Measurements from ENCODE around the gene XPR1. TPM values are rescaled to one million over a fixed set of nuclear protein-coding genes. Genes with fewer than 3 reads are reported as not detected.

The XPR1 gene
- total RNA-seq, 4 donors from 2014 or later = 10.0 to 29.7 (median 26.2) TPM

- TF ChIP-seq POLR2A (IDR thresholded peaks at IDR 0.05) (no peak), CTCF (IDR thresholded peaks at IDR 0.05) (no peak)
- Histone ChIP-seq H3K4me3 (no peak overlapping the region), H3K36me3 (no peaks in the 10 kb centered on the region), H3K27me3 (no peaks in the 10 kb centered on the region), H3K27ac (no peak overlapping the region), H3K9me3 (no peaks in the 10 kb centered on the region), H3K4me1 (no peaks in the 10 kb centered on the region)
- intact Hi-C loops (cut with DNase I; ENCODE audit: low total_unique reads) = no loop called here
- no peak for DNase-seq
These were observed 25.7 kb upstream of the XPR1 start for GRCh38 chr1:180606155-180606554.

GRCh38 chr1:180609643-180610555 is 21.9 kb upstream of the XPR1 start:
- Histone ChIP-seq H3K9me3 (no peaks in the 10 kb centered on the region), H3K4me1 (no peaks in the 10 kb centered on the region), H3K4me3 (no peak overlapping the region), H3K27me3 (no peaks in the 10 kb centered on the region), H3K27ac (no peak overlapping the region), H3K36me3 (no peaks in the 10 kb centered on the region)
- no peak for DNase-seq
- intact Hi-C loops (cut with DNase I; ENCODE audit: low total_unique reads) = no loop called here
- no peak for TF ChIP-seq CTCF (IDR thresholded peaks at IDR 0.05)
- TF ChIP-seq POLR2A (IDR thresholded peaks at IDR 0.05) = no peak

- Histone ChIP-seq H3K36me3 (no peaks in the 10 kb centered on the region), H3K27me3 (no peaks in the 10 kb centered on the region), H3K27ac (no peak overlapping the region), H3K9me3 (no peaks in the 10 kb centered on the region), H3K4me3 (no peak overlapping the region), H3K4me1 (no peaks in the 10 kb centered on the region)
- TF ChIP-seq POLR2A (IDR thresholded peaks at IDR 0.05) (no peak), CTCF (IDR thresholded peaks at IDR 0.05) (no peak)
- no peak for DNase-seq
- intact Hi-C loops (cut with DNase I; ENCODE audit: low total_unique reads) = no loop called here
These were observed 21.2 kb upstream of the XPR1 start for GRCh38 chr1:180610556-180611015.

GRCh38 chr1:180611016-180611930 is 20.5 kb upstream of the XPR1 start:
- no peaks in the 10 kb centered on the region for H3K36me3 ChIP-seq
- intact Hi-C loops (cut with DNase I; ENCODE audit: low total_unique reads) = no loop called here
- H3K9me3 ChIP-seq = no peaks in the 10 kb centered on the region
- no peak overlapping the region for H3K4me3 ChIP-seq
- TF ChIP-seq POLR2A (IDR thresholded peaks at IDR 0.05) = no peak
- no peak for TF ChIP-seq CTCF (IDR thresholded peaks at IDR 0.05)
- DNase-seq = peak in 1 of 2 donors; percentile 18
- no peaks in the 10 kb centered on the region for H3K27me3 ChIP-seq
- no peaks in the 10 kb centered on the region for H3K4me1 ChIP-seq
- peak overlapping the region; percentile 3 to 26 for H3K27ac ChIP-seq

Measured in uterus (tissue), 4 donors.